HG02763 (cell line): ENCODE data around the gene RSKR.
"Not testable (repeated sequence)": the region's sequence is repeated elsewhere in the genome, so short reads cannot be mapped to it uniquely, and the experiment has no call there.

Experiments
- ATAC-seq: cut with Tn5 transposase; IDR thresholded peaks from one replicate; pipeline ENCODE4 v1.9.1; 2021; ENCODE audit warnings: mild to moderate bottlenecking, moderate library complexity; ENCODE audit not compliant: unreplicated experiment

RSKR gene

GRCh38 chr17:28613931-28614381, at the start of gene RSKR:
Gene RSKR (minus strand): TSS chr17:28614185. CDS start chr17:28614161, 24 bp downstream.
- ATAC-seq: no peak

- no peak for ATAC-seq
Observed at GRCh38 chr17:28663723-28664122, 49.7 kb upstream of the RSKR start.

- no peak for ATAC-seq
Observed at GRCh38 chr17:28662527-28662829, 48.5 kb upstream of the RSKR start.

- ATAC-seq: peak; percentile 86
Observed at GRCh38 chr17:28661635-28662526, 47.9 kb upstream of the RSKR start, which contains the start of the genes SDF2 and SUPT6H. Gene SDF2 (minus strand): TSS chr17:28661906. CDS start chr17:28661876, 30 bp downstream. Gene SUPT6H (plus strand): TSS chr17:28662205. CDS start chr17:28673402, 11,197 bp downstream.

- ATAC-seq: not testable (repeated sequence)
Observed at GRCh38 chr17:28659497-28659881, 45.5 kb upstream of the RSKR start.

- not testable (repeated sequence) for ATAC-seq
Observed at GRCh38 chr17:28658766-28659496, 44.9 kb upstream of the RSKR start.

- ATAC-seq: not testable (repeated sequence)
Observed at GRCh38 chr17:28658342-28658741, 44.4 kb upstream of the RSKR start.

- ATAC-seq: no peak
Observed at GRCh38 chr17:28657756-28658155, 43.8 kb upstream of the RSKR start.

GRCh38 chr17:28655160-28655559, 41.2 kb upstream of the RSKR start:
- ATAC-seq: no peak

GRCh38 chr17:28648698-28649097, 34.7 kb upstream of the RSKR start:
- ATAC-seq: no peak

GRCh38 chr17:28646039-28646754, 32.2 kb upstream of the RSKR start:
- ATAC-seq: no peak

GRCh38 chr17:28645576-28645939, 31.6 kb upstream of the RSKR start:
- ATAC-seq: no peak

GRCh38 chr17:28644787-28645575, 31.0 kb upstream of the RSKR start, which contains the start of gene BLTP2:
Gene BLTP2 (minus strand): TSS chr17:28645158. CDS start chr17:28645056, 102 bp downstream.
- ATAC-seq: peak; percentile 91

GRCh38 chr17:28643983-28644786, 30.2 kb upstream of the RSKR start:
- ATAC-seq: peak; percentile 13

GRCh38 chr17:28641579-28641978, 27.6 kb upstream of the RSKR start:
- ATAC-seq: no peak

GRCh38 chr17:28635506-28635905, 21.5 kb upstream of the RSKR start:
- no peak for ATAC-seq

GRCh38 chr17:28634206-28634865, 20.4 kb upstream of the RSKR start:
- no peak for ATAC-seq

GRCh38 chr17:28626818-28627217, 12.8 kb upstream of the RSKR start:
- no peak for ATAC-seq

- no peak for ATAC-seq
Observed at GRCh38 chr17:28624148-28624547, 10.2 kb upstream of the RSKR start.
